ENCODE results near the gene ADGRL1.
A peak's percentile ranks its signal among the peaks of the same experiment; 100 is the strongest.
"Not testable (repeated sequence)": the region's sequence is repeated elsewhere in the genome, so short reads cannot be mapped to it uniquely, and the experiment has no call there.

The ADGRL1 gene

GRCh38 chr19:14158276-14159023 is 47.5 kb downstream of the ADGRL1 start:
- no peak for DNase-seq

GRCh38 chr19:14156971-14157717 is 48.8 kb downstream of the ADGRL1 start:
- no peak for DNase-seq

GRCh38 chr19:14156122-14156521 is 49.8 kb downstream of the ADGRL1 start:
- DNase-seq, result no peak

GRCh38 chr19:14155371-14155770 is 50.6 kb downstream of the ADGRL1 start:
- DNase-seq, result no peak

GRCh38 chr19:14152713-14153112 is 53.3 kb downstream of the ADGRL1 start:
- no peak for DNase-seq

- no peak for DNase-seq
Measured at GRCh38 chr19:14150770-14151661, 55.0 kb downstream of the ADGRL1 start.

GRCh38 chr19:14150041-14150769 is 55.8 kb downstream of the ADGRL1 start:
- no peak for DNase-seq

- no peak for DNase-seq
Measured at GRCh38 chr19:14149509-14149994, 56.4 kb downstream of the ADGRL1 start.

- no peak for DNase-seq
Measured at GRCh38 chr19:14148751-14149410, 57.1 kb downstream of the ADGRL1 start.

GRCh38 chr19:14147797-14148605 is 58.0 kb downstream of the ADGRL1 start:
- DNase-seq, result peak; percentile 84

- no peak for DNase-seq
Measured at GRCh38 chr19:14146789-14147216, 59.2 kb downstream of the ADGRL1 start.

- not testable (repeated sequence) for DNase-seq
Measured at GRCh38 chr19:14146169-14146568, 59.8 kb downstream of the ADGRL1 start.

- DNase-seq, result no peak
Measured at GRCh38 chr19:14145381-14145780, 60.6 kb downstream of the ADGRL1 start.

- DNase-seq, result no peak
Measured at GRCh38 chr19:14142262-14143190, 63.4 kb downstream of the ADGRL1 start.

- no peak for DNase-seq
Measured at GRCh38 chr19:14141041-14141440, 64.9 kb downstream of the ADGRL1 start.

- DNase-seq, result no peak
Measured at GRCh38 chr19:14139944-14140343, 66.0 kb downstream of the ADGRL1 start.

GRCh38 chr19:14138576-14139265 is 67.2 kb downstream of the ADGRL1 start:
- no peak for DNase-seq

- DNase-seq, result peak; percentile 100
Measured at GRCh38 chr19:14136509-14137281, 69.3 kb downstream of the ADGRL1 start, which contains the start of gene ASF1B. Gene ASF1B, minus strand, starts transcription at chr19:14136589. Its CDS starts 133 bp downstream, at chr19:14136456.
